ENCODE results near the gene SH3RF3. TPM values are rescaled to one million over a fixed set of nuclear protein-coding genes. Genes with fewer than 3 reads are reported as not detected.

The SH3RF3 gene
- total RNA-seq, 1 donor from 2014 or later = 0.28 TPM

GRCh38 chr2:109266998-109267854 is 138.2 kb downstream of the SH3RF3 start:
- peak; percentile 18 for DNase-seq (ENCODE audit: low spot score)
- Histone ChIP-seq H3K27ac (no peak overlapping the region), H3K4me2 (no peak overlapping the region), H3K9ac (no peak overlapping the region), H3K27me3 (no peaks in the 10 kb centered on the region), H2AFZ (replicated peaks) (no peak overlapping the region), H3F3A (ENCODE audit: low read depth) (no peaks in the 10 kb centered on the region), H3K4me3 (no peak overlapping the region), H3K36me3 (no peaks in the 10 kb centered on the region), H4K20me1 (ENCODE audit: low read depth) (no peaks in the 10 kb centered on the region), H3K9me3 (ENCODE audit: low read depth) (no peaks in the 10 kb centered on the region), H3K79me2 (ENCODE audit: low read depth) (no peaks in the 10 kb centered on the region), H3K4me1 (peaks cover 10% of the 10 kb centered on the region)
- Mint-ChIP-seq H3K27me3 (ENCODE audit: insufficient read depth, low read depth) (peaks cover 5% of the 10 kb centered on the region), H3K4me1 (peaks cover 36% of the 10 kb centered on the region), H3K27ac (peak overlapping the region; percentile 97), H3K36me3 (no peaks in the 10 kb centered on the region), H3K4me3 (peak overlapping the region; percentile 39), H3K9me3 (no peaks in the 10 kb centered on the region)
- TF ChIP-seq CTCF (IDR thresholded peaks at IDR 0.05) = no peak
- TF ChIP-seq EZH2phosphoT487 (IDR thresholded peaks at IDR 0.05) = no peak
- no peak for TF ChIP-seq EZH2 (IDR thresholded peaks at IDR 0.05)

- no peaks in the 10 kb centered on the region for H4K20me1 ChIP-seq (ENCODE audit: low read depth)
- peaks cover 10% of the 10 kb centered on the region for H3K4me1 ChIP-seq
- DNase-seq (ENCODE audit: low spot score) = no peak
These were observed 139.9 kb downstream of the SH3RF3 start for GRCh38 chr2:109268916-109269315.

GRCh38 chr2:109269706-109270504 is 140.9 kb downstream of the SH3RF3 start:
- H3K27ac ChIP-seq = no peak overlapping the region
- Mint-ChIP-seq H3K4me3 (no peak overlapping the region), H3K36me3 (no peaks in the 10 kb centered on the region), H3K27me3 (ENCODE audit: insufficient read depth, low read depth) (peaks cover 11% of the 10 kb centered on the region), H3K27ac (no peak overlapping the region), H3K4me1 (peaks cover 40% of the 10 kb centered on the region), H3K9me3 (no peaks in the 10 kb centered on the region)
- peaks cover 10% of the 10 kb centered on the region for H3K4me1 ChIP-seq
- TF ChIP-seq EZH2phosphoT487 (IDR thresholded peaks at IDR 0.05) (no peak), EZH2 (IDR thresholded peaks at IDR 0.05) (no peak), CTCF (IDR thresholded peaks at IDR 0.05) (no peak)
- no peaks in the 10 kb centered on the region for H3K27me3 ChIP-seq
- H3K4me2 ChIP-seq = no peak overlapping the region
- no peaks in the 10 kb centered on the region for H3K9me3 ChIP-seq (ENCODE audit: low read depth)
- no peak overlapping the region for H2AFZ ChIP-seq (replicated peaks)
- H3K36me3 ChIP-seq = no peaks in the 10 kb centered on the region
- no peaks in the 10 kb centered on the region for H4K20me1 ChIP-seq (ENCODE audit: low read depth)
- no peak overlapping the region for H3K9ac ChIP-seq
- no peak overlapping the region for H3K4me3 ChIP-seq
- no peaks in the 10 kb centered on the region for H3K79me2 ChIP-seq (ENCODE audit: low read depth)
- no peak for DNase-seq (ENCODE audit: low spot score)
- H3F3A ChIP-seq (ENCODE audit: low read depth) = no peaks in the 10 kb centered on the region

More at GRCh38 chr2:109268916-109269315, 139.9 kb downstream of the SH3RF3 start:
- H3K9me3 Mint-ChIP-seq = no peaks in the 10 kb centered on the region
- no peaks in the 10 kb centered on the region for H3K36me3 ChIP-seq
- H3K9ac ChIP-seq = no peak overlapping the region
- no peaks in the 10 kb centered on the region for H3K36me3 Mint-ChIP-seq
- H3F3A ChIP-seq (ENCODE audit: low read depth) = no peaks in the 10 kb centered on the region
- H3K4me2 ChIP-seq = no peak overlapping the region
- TF ChIP-seq EZH2 (IDR thresholded peaks at IDR 0.05) (no peak), EZH2phosphoT487 (IDR thresholded peaks at IDR 0.05) (no peak), CTCF (IDR thresholded peaks at IDR 0.05) (no peak)
- H3K4me3 ChIP-seq = no peak overlapping the region
- no peak overlapping the region for H3K4me3 Mint-ChIP-seq
- H3K27me3 Mint-ChIP-seq (ENCODE audit: insufficient read depth, low read depth) = peaks cover 11% of the 10 kb centered on the region
- H3K9me3 ChIP-seq (ENCODE audit: low read depth) = no peaks in the 10 kb centered on the region
- no peaks in the 10 kb centered on the region for H3K27me3 ChIP-seq
- peaks cover 44% of the 10 kb centered on the region for H3K4me1 Mint-ChIP-seq
- no peak overlapping the region for H3K27ac Mint-ChIP-seq
- H3K79me2 ChIP-seq (ENCODE audit: low read depth) = no peaks in the 10 kb centered on the region
- H2AFZ ChIP-seq (replicated peaks) = no peak overlapping the region
- H3K27ac ChIP-seq = no peak overlapping the region
